ENCODE data around the gene CPN1. TPM values are rescaled to one million over a fixed set of nuclear protein-coding genes. Genes with fewer than 3 reads are reported as not detected.

Gene CPN1
- total RNA-seq, 1 experiment from 2014 or later, result not detected

DNA sequence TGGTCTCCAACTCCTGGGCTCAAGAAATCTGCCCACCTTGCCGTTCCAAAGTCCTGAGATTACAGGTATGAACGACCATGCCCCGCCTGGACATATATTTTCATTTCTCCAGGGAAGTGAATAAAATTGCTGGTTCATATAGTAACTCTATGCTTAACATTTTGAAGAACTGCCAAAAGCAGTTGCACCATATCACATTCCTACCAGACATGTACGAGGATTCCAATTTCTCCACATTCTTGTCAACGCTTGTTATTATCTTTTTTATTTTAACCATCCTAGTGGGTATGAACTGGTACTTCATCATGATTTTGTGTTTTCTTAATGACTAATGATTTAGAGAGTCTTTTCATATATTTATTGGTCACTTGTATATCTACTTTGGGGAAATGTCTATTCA, 21.9 kb upstream of the CPN1 start:
- H4K91ac ChIP-seq (ENCODE audit: insufficient read length, low read depth, low read length), result no peak overlapping the region
- peaks cover 8 to 10% of the 10 kb centered on the region in 2 experiments for H3K4me1 Mint-ChIP-seq
- H3K27ac Mint-ChIP-seq, result no peak overlapping the region
- H3K4me1 ChIP-seq (ENCODE audit: insufficient read depth, low read length), result no peaks in the 10 kb centered on the region; the same call in 1 of the 2 replicates
- no peak overlapping the region for H2BK5ac ChIP-seq (ENCODE audit: insufficient read length, low read length)
- H3K4me3 Mint-ChIP-seq, result no peak overlapping the region
- no CpG with 5 or more reads among the region's 5 CpGs for WGBS (ENCODE audit: extremely low coverage, insufficient read length, low lambda C conversion rate)
- H2BK12ac ChIP-seq (ENCODE audit: insufficient read length, low read depth, low read length), result no peak overlapping the region
- H3K56ac ChIP-seq (ENCODE audit: insufficient read length, low read depth, low read length), result no peak overlapping the region
- no peak overlapping the region for H2AK5ac ChIP-seq (ENCODE audit: insufficient read length, low read length)
- no peaks in the 10 kb centered on the region for H3K79me1 ChIP-seq (ENCODE audit: insufficient read depth, low read depth, low read length, poor library complexity, severe bottlenecking)
- H4K20me1 ChIP-seq (ENCODE audit: control insufficient read depth, insufficient read depth, insufficient read length), result no peaks in the 10 kb centered on the region
- H3K14ac ChIP-seq (ENCODE audit: insufficient read depth, low read length), result no peak overlapping the region
- no peak overlapping the region for H2BK20ac ChIP-seq (ENCODE audit: low read depth, low read length, poor library complexity, severe bottlenecking)
- H3K4me2 ChIP-seq (ENCODE audit: insufficient read depth, insufficient read length, low read length), result no peak overlapping the region
- H3K27me3 ChIP-seq (ENCODE audit: insufficient read depth, low read length), result no peaks in the 10 kb centered on the region
- TF ChIP-seq, protein P1, sequence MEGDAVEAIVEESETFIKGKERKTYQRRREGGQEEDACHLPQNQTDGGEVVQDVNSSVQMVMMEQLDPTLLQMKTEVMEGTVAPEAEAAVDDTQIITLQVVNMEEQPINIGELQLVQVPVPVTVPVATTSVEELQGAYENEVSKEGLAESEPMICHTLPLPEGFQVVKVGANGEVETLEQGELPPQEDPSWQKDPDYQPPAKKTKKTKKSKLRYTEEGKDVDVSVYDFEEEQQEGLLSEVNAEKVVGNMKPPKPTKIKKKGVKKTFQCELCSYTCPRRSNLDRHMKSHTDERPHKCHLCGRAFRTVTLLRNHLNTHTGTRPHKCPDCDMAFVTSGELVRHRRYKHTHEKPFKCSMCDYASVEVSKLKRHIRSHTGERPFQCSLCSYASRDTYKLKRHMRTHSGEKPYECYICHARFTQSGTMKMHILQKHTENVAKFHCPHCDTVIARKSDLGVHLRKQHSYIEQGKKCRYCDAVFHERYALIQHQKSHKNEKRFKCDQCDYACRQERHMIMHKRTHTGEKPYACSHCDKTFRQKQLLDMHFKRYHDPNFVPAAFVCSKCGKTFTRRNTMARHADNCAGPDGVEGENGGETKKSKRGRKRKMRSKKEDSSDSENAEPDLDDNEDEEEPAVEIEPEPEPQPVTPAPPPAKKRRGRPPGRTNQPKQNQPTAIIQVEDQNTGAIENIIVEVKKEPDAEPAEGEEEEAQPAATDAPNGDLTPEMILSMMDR (conservative IDR thresholded peaks at IDR 0.05), result no peak
- H3K79me2 ChIP-seq (ENCODE audit: insufficient read depth, low read length), result no peaks in the 10 kb centered on the region
- H2BK120ac ChIP-seq (ENCODE audit: low read depth, low read length, poor library complexity, severe bottlenecking), result no peak overlapping the region
- H3T11ph ChIP-seq (ENCODE audit: low read length), result no peak overlapping the region
- H3K4ac ChIP-seq (ENCODE audit: low read depth, low read length), result no peak overlapping the region
- H3K27me3 Mint-ChIP-seq (ENCODE audit: low read depth), result peaks cover 1% of the 10 kb centered on the region; the same call in 1 of the 2 replicates
- H3K18ac ChIP-seq (ENCODE audit: insufficient read length, low read depth, low read length), result no peak overlapping the region
- no peak overlapping the region for H2BK15ac ChIP-seq (ENCODE audit: low read depth, low read length)
- DNase-seq, result no peak
- no peaks in the 10 kb centered on the region for H3K9me3 ChIP-seq (ENCODE audit: control insufficient read depth, low read depth, low read length)
- H3K23me2 ChIP-seq (ENCODE audit: insufficient read length, low read depth, low read length, poor library complexity, severe bottlenecking), result no peaks in the 10 kb centered on the region
- H2AFZ ChIP-seq (ENCODE audit: low read length), result no peak overlapping the region
- no peak overlapping the region for H4K5ac ChIP-seq (ENCODE audit: insufficient read length, low read depth, low read length)
- H3K9ac ChIP-seq (ENCODE audit: extremely low read depth, insufficient read length, low read length), result no peak overlapping the region
- H3K9me3 Mint-ChIP-seq, result peaks cover 12 to 18% of the 10 kb centered on the region in 2 experiments
- no peak overlapping the region for H3K27ac ChIP-seq (ENCODE audit: insufficient read length, low read depth, low read length)
- no peak overlapping the region for H3K23ac ChIP-seq (ENCODE audit: insufficient read length, low read depth, low read length)
- peaks cover 0 to 9% (median 4%) of the 10 kb centered on the region in 3 experiments; a peak in 3 of 7 replicates for H3K36me3 Mint-ChIP-seq (ENCODE audit: insufficient read depth in 1 of 3, low read depth in 3 of 3)
- no peak overlapping the region for H4K8ac ChIP-seq (replicated peaks; ENCODE audit: insufficient read length, low read depth, low read length)
